Measurements from ENCODE around the gene EEFSEC.
A peak's percentile ranks its signal among the peaks of the same experiment; 100 is the strongest.

Gene EEFSEC

GRCh38 chr3:128340198-128340903 lies 187.1 kb downstream of the EEFSEC start:
- no peak for TF ChIP-seq CTCF (conservative IDR thresholded peaks at IDR 0.05; ENCODE audit: low read depth)
- DNase-seq (ENCODE audit: low spot score) = no peak
- ChIA-PET POLR2A (ENCODE audit: low non-redundant PET) (no interaction called here), CTCF (no interaction called here)
- no peak overlapping the region for H3K27ac ChIP-seq

GRCh38 chr3:128340904-128341555 lies 187.7 kb downstream of the EEFSEC start:
- no peak for TF ChIP-seq CTCF (conservative IDR thresholded peaks at IDR 0.05; ENCODE audit: low read depth)
- ChIA-PET POLR2A (ENCODE audit: low non-redundant PET) (no interaction called here), CTCF (no interaction called here)
- DNase-seq (ENCODE audit: low spot score) = no peak
- H3K27ac ChIP-seq = no peak overlapping the region

- ChIA-PET POLR2A (ENCODE audit: low non-redundant PET) (no interaction called here), CTCF (no interaction called here)
- no peak for DNase-seq (ENCODE audit: low spot score)
- H3K27ac ChIP-seq = no peak overlapping the region
- no peak for TF ChIP-seq CTCF (conservative IDR thresholded peaks at IDR 0.05; ENCODE audit: low read depth)
These were observed 188.5 kb downstream of the EEFSEC start for GRCh38 chr3:128341659-128342395.

- no peak for DNase-seq (ENCODE audit: low spot score)
- ChIA-PET CTCF (interaction anchor here (0.6 kb wide), 1 partner anchor 164 kb away, joined by 3 read pairs; no protein-coding TSS in a partner anchor), POLR2A (ENCODE audit: low non-redundant PET) (no interaction called here)
- TF ChIP-seq CTCF (conservative IDR thresholded peaks at IDR 0.05; ENCODE audit: low read depth) = no peak
- no peak overlapping the region for H3K27ac ChIP-seq
These were observed 189.5 kb downstream of the EEFSEC start for GRCh38 chr3:128342701-128343180.

- ChIA-PET POLR2A (ENCODE audit: low non-redundant PET) (interaction anchor here (0.5 kb wide), 1 partner anchor 205 kb away, joined by 3 read pairs; no protein-coding TSS in a partner anchor), CTCF (interaction anchor here (0.6 kb wide), 1 partner anchor 163 kb away, joined by 3 read pairs; no protein-coding TSS in a partner anchor)
- peak; percentile 41 for DNase-seq (ENCODE audit: low spot score)
- no peak for TF ChIP-seq CTCF (conservative IDR thresholded peaks at IDR 0.05; ENCODE audit: low read depth)
- H3K27ac ChIP-seq = peak overlapping the region; percentile 50
These were observed 190.2 kb downstream of the EEFSEC start for GRCh38 chr3:128343287-128344051.

Measured in RWPE1 (cell line).